GM19455 (cell line): ENCODE results near the gene ZCWPW1.

Experiments used
- ATAC-seq: cut with Tn5 transposase; IDR thresholded peaks from one replicate; pipeline ENCODE4 v1.9.1; 2021; ENCODE audit not compliant: unreplicated experiment

Gene ZCWPW1, protein sequence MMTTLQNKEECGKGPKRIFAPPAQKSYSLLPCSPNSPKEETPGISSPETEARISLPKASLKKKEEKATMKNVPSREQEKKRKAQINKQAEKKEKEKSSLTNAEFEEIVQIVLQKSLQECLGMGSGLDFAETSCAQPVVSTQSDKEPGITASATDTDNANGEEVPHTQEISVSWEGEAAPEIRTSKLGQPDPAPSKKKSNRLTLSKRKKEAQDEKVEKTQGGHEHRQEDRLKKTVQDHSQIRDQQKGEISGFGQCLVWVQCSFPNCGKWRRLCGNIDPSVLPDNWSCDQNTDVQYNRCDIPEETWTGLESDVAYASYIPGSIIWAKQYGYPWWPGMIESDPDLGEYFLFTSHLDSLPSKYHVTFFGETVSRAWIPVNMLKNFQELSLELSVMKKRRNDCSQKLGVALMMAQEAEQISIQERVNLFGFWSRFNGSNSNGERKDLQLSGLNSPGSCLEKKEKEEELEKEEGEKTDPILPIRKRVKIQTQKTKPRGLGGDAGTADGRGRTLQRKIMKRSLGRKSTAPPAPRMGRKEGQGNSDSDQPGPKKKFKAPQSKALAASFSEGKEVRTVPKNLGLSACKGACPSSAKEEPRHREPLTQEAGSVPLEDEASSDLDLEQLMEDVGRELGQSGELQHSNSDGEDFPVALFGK

DNA sequence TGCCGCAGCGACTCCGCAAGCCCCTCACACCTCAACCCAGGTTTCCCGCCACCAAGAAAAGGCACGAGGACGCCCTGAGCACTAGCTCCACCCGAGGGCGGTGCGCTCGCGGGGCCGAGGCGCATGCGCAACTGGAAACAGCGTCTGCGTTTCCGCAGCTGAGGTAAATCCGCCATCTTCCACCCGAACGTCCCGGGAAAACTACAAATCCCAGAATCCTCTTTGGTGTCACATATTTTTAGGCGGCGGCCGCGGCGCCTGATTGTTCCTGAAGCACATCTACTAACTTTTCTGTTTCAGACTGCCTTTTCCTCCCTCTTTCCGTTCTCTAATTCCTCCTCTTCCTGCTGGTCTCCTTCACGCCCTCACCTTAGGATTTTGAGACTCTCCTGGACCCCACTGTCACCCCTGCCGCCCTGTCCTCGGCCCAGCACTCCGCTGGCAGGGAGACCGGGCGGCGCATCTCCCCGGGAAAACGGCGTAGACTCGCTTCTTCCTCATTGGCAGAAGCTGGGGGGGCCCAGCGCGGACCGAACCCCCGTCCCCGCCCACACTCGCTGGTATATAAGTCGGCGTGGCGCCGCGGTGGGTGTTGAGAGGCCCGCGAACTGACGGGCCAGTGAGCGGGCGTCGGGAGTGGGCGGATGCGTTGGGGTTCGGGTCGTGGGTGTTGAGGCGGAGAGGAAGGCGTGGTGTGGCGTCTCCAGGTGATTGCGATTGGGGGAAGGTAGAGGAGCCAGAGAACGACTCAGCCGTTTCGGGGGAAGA lies at the start of gene ZCWPW1:
ZCWPW1 (minus strand) TSS at position 505 of the 768 bp plus-strand sequence. CDS start 8,054 bp downstream, outside the sequence.
- ATAC-seq: peak; percentile 44

DNA sequence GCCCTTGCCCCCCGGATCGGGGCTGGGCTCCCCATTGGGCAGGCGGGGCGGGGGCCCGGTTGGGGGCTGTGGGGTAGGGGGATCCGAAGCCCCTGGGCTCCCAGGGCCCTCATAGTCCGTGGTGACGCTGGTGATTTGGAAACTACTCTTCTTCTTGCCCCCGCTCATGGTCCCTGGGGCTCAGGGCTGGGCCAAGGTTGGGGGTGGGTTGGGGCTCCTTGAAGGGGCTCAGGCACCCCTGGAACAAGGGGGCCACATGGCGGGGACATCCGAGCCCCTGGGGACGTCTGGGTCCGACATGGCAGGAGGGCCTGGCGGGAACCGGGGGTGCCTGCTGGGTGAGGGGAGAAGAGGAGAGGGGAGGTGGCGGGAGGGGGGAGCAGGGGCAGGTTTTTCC lies 49.4 kb upstream of the ZCWPW1 start:
- ATAC-seq: no peak

DNA sequence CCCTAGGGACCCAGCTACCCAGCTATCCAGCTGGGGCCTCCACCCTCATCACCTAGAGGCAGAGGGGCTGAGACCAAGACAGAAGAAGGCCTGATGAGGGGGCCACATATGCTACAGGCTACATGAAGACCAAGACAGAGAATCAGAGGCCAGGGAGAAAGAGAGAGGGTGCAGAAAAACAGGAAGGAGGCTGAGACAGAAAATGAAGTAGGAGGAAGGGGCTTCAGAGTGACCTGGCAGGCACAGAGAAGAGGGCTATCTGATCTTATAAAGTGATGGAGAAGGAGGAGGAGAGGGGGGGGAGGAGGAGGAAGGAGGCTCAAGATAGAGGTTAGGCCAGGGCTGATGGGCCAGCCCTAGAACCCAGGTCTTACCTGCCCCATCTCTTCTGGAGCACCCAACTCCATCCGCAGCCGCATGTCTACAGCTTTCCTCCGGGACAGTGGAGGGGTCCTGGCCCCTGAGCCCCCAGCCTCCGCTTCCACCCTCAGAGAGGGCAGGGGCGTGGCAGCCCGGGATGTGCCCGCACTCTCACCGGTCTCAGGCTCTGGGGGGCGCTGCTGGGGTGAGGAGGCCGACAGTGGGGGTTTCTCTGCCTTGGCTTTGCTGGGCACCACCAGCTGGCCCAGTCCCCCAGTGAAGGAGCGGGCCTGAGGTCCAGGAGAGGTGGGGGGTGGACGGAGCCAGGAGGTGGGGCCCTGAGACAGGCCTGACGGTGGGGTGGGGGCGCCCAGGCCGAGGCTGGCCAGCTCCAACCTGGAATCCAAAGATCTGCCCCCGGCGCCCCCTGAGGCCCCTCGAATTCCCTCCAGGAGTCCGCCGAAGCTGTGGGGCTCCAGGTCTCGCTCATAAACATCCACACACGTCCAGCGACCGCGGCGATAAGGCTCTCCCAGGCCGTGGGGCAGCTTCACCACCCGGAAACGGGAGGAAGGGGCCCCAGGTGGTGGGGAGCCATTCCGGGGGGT lies 48.7 kb upstream of the ZCWPW1 start:
- ATAC-seq: no peak

DNA sequence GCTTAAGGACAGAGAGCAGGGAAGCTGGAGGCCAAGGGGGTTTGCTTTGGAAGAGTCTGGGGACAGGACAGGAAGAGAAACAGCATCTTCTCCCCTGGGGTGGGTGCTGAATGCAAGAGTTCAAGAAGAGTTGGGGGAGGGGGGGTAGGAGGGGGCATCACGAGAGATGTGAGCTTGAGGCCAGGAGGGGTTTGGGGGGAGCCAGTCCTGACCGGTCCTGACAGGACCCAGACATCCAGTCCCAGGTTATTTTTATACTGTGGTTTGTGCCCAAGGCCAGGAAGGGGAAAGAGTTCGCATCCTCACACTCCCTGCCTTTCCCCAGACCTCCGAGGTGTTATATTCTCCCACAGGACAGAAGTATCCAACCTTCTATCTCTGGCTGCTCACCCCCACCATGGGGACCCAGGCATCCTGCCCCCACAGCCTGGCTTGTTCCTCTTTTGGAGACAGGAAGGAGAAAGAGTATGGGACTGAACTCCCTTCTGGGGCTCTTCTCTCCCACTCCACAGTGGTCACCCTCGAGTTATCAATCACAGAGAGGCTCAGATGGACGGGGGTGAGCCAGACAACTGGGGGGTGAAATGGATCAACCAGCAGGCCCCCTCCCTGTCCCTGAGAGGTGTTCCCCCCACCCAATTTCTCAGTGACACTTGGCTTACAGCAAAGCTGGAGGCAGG lies 47.7 kb upstream of the ZCWPW1 start:
- ATAC-seq: no peak

DNA sequence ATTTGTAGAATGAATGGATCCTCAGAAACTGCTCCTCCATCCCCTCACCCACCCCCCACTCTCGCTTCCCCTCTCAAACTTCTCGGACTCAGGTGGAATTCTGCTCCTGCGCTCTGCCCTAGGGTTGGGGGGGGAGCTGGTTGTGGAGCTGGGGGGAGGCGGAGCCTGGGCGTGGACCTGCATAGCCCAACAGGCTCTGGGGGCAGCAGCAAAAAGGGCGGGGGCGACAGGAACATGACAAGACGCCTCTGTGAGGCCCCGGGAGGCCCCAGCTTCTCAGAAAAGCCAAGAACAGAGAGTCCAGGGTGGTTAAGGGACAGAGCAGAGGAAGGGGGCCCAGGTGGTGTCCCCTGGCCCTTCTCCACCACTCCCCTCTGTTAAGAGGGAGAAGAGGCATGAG lies 47.0 kb upstream of the ZCWPW1 start:
- ATAC-seq: no peak

DNA sequence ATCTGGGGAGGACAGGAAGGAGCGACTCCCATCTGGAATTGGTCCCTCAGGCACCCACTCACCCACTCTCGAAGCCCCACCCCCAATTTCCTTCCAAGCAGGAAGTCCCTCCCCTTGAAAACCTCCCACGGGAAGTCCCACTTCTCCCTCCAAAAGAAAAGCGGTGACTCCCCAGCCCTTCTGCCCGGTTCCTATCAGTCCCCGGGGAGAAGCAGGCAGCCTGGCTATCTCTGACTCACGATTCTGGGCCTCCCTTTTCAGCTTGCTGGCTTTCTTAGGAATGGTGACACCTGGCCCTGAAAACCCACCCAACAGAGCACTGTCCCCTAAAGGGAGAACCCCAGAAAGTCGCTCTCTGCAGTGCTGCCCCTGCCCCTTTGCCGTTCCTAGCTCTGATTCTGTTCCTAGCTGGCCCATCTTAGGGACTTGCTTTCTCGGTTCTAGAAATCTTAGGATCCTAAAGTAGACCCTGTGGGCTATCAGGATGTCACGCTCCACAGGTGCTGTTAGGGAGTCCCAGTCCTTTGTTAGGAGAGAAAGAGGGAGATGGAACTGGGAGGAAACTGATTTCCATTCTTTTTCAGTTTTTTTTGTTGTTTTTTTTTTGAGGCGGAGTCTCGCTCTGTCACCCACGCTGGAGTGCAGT lies 44.5 kb upstream of the ZCWPW1 start:
- no peak for ATAC-seq

DNA sequence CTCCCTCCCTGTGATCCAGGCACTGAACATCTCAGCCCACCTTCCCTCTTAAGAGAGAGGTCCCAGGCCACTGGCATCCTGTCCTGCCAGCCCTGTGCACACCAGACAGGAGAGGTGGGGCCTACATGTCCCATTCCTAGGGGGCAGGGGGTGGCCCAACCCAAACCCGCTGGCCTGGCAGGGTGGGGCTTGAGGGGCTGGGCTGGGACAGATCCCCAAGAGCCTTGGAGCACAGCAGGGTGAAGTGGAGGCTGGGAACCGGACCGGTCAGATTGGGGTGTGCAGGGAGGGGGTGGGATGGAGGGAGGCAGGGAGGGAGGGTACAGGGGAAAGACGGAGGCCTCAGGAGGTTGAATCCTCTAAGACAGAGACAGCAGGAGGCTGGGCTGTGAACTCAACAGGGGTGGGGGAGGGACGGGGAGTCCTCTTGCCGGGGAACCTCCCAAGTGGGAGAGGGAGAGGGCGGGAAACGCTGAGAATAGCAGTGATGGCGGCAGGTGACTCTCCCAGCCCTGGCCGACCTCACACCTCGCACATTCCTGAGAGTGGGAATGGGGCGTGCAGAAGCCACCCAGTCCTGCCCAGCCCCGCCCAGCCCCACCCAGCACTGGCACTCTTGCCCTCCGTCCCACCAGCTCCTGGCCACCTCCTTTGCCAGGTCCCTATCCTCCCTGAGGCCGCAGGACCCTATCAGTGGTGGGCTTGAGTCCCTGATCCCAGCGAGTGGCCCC lies 43.8 kb upstream of the ZCWPW1 start:
- ATAC-seq: no peak

DNA sequence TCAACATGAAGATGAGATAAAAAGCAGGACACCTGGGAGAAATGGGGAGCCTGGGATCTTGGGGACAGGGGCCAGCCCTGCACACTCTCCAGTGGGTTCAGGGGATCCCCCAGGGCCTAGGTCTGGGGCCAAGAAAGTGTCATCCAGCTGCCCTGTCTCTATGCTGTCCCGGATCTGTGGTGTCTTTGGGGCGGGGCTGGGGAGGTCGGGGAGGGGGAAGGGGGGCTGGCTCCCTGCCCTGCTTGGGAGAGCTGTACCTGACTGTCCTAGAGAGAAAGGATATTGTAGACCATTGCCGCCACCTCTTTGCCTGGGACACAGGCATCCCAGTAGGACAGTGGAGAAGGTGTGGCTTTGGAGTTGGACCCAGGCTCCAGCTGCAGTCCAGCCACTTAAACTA lies 42.5 kb upstream of the ZCWPW1 start:
- ATAC-seq: no peak

DNA sequence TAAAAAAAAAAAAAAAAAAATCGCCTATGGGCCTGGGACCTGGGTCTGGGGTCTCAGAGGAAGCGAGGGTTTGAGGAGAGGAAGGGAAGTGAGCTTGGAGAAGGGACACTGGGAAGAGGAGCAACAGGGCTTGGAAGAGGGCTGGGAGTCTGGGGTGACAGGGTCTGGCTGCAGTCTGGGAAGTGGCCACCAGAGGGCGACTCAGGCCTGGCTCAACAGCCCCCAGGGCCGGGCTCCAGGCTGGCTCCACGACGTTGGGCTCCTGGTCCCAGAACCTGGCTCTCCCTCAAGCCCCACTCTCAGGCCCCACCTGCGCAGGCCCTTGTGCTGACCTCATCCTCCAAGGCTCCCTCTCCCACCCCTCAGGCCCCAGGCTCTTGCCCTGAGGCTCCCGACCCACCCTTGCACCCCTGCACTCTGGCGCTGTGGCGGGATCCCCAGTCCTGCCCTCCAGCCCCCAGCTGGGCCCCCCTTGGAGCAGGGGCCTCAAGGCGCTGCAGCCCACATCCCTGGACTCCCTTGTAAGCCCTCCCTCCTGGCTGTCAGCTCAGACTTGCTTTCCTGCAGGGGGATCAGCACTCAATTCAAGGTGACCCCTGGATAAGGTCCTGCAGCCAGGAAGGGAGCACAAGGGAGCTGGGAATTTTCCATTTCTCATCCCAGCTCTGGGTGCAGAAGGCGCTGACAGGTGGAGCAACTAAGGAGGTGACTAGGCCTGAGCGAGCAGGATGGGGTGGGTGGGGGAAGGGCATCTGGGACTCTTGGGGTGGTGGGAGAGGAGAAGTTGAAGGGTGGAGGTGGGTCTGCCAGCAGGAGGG lies 40.9 kb upstream of the ZCWPW1 start:
- ATAC-seq: no peak

DNA sequence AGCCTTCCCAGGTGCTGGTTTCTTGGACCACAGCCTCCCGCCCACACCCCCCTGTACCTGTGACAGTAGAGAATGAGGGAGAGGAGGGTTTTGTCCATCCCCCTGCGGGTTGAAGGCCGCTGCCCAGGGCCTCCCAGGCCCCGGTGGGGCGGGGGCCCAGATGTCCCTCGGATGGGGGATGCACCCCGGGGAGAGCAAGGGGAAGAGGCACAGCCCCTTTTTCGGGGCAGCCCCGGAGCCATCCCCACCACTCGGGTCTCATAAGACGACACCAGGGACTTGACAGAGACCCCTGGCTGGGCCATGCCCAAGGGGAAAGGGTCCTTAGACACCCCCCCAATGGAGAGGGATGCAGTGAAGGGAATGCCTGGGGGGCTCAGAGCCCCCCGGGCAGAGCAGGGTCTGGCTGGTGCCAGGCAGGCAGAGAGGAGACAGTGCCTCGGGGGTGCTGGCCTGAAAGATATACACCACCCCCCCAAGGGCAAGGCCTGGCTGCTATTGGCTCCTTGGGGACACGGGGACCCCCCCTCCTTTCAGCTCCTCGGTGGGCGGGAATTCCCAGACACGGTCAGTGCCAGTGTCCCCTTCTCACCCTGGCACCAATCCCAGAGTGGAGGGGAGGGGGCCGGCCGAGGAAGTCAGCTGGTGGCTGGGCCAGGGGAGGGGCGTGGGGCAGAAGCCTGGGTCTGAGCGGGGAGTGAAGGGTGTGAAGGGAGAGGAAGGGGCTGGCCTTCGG lies 39.3 kb upstream of the ZCWPW1 start:
- no peak for ATAC-seq

DNA sequence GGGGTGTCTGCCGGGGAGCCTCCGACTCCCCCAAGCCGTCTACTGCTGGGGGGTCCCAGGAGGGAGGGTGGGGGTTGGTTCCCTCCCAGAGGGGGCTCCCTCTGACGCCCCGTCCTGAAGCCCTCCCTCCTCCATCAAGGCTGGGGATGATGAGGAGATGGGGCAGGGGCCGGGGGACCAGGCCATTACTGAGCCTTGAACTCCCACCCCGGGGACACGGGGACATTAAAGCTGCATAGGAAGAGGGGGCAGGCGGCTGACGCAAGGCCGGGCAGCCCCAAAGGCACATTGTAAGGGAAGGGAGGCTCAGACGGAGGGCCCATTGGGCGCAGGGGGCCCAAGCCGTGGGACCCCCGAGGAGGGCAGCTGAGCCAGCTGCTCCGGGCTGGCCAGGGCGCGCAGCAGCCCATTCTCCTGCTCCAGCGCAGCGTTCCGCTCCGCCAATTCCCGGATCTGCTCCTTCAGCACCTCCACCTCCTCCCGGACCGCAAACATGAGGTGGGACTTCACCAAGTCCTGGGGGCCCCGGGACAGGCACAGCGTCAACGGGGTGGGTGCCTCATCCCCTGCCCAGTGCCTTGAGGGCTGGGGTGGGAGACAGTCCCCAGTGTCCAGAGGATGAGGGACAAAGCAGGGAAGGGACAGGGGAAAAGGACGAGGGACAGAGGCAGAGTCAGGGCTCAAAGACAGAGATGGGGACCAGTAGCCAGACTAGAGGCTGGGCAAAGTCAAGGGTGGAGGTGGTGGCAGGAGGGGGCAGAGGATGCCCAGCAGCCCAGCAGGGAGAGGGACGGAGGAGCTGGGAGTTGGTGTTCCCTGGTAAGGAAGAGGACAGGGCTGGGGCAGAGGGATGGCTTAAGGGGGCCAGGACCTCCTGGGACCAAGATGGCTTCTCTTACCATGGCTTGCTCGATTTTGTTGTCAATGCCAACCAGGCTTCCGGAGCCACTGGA lies 38.4 kb upstream of the ZCWPW1 start:
- no peak for ATAC-seq

DNA sequence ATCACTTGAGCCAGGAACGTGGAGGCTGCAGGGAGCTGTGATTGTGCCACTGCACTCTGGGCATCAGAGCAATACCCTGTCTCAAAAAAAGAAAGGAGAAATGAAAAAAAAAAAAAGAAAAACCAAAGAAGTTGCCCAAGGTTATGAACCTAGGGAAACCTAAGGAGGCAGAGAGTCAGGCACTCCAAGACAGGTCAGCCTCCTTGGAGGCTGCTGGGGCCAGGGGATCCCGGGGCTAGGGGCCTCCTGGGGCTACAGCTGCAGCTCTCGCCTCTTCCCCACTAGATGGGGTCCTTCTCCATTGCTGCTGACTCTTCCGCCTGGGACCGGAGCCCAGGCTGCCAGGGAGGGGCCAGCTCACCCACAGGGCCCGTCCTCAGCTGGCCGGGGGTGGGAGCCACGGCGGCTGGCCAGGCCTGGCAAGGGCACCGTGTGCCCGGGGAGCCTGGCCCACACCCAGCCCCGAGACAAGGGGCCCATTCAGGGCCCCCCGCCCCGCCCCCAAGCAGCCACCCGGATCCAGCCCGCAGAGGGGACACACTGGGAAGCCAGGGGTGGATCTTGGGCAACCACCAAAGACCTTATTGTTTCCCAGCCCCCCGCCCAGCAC lies 37.3 kb upstream of the ZCWPW1 start:
- ATAC-seq: no peak

DNA sequence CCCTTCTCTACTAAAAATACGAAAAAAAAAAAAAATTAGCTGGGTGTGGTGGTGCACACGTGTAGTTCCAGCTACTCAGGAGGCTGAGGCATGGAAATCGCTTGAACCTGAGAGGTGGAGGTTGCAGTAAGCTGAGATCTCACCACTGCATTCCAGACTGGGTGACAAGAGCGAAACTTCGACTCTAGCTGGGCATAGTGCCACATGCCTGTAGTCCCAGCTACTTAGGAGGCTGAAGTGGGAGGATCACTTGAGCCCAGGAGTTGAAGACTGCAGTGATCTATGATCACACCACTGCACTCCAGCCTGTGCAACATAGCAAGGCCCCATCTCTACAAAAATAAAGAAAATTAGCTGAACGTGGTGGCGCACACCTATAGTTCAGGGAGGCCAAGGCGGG lies 36.8 kb upstream of the ZCWPW1 start:
- no peak for ATAC-seq

DNA sequence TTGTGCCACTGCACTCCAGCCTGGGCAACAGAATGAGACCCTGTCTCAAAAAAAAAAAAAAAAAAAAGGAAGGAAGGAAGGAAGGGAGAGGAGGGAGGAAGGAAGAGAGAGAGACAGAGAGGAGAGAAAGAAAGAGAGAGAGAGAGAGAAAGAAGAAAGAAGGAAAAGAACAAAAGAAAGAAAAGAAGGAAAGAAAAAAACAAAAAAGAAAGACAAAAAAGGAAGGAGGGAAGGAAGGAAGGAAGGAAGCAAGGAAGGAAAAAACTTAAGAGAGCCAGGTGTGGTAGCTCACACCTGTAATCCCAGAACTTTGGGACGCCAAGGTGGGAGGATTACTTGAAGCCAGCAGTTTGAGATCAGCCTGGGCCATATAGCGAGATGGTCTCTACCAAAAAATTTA lies 36.3 kb upstream of the ZCWPW1 start:
- no peak for ATAC-seq

DNA sequence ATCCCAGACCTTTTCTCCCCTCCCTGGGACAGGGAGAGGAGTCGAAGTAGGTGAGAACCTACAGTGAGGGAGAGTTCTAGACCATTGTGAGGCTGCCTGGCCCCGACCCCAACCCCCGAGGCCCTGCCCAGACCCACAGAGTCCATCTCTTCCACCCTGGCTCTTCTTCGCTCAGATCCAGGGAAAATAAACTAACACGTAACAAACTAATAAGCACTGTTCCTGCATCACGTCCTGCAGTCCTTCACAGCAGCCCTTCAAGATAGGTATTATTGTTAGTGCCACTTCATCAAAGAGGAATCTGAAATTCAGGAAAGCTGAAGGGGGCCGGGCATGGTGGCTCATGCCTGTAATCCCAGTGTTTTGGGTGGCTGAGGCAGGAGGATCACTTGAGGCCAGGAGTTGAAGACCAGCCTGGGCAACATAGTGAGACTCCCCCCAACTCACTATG lies 35.7 kb upstream of the ZCWPW1 start, which contains the start of gene SPACDR:
SPACDR (minus strand) TSS at position 51 of the 451 bp plus-strand sequence. CDS start 235 bp downstream, outside the sequence.
- no peak for ATAC-seq

DNA sequence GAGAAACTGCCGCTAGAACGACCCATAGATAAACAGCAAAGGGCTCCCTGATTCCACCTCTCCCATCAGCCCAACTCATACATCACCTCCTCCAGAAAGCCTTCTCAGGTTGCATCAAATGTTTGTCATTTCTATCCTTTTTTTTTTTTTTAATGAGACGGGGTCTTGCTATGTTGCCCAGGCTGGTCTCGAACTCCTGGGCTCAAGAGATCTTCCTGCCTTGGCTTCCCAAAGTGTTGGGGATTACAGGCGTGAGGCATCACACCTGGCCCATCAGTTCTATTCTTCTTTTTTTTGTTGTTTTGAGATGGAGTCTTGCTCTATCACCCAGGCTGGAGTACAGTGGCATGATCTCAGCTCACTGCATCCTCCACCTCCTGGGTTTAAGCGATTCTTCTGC lies 28.5 kb upstream of the ZCWPW1 start:
- ATAC-seq: no peak
